H1 (cell line): ENCODE data around the gene PDCL3. TPM values are rescaled to one million over a fixed set of nuclear protein-coding genes. Genes with fewer than 3 reads are reported as not detected.

Experiments
- CTCF ChIA-PET: fragments of 300-600 bp; sonication (Branson Sonifier 250); formaldehyde crosslinking; loops from one replicate; lab custom pipeline; 2021; ENCODE audit not compliant: partially characterized antibody; lab: Charles Lee
- POLR2A ChIA-PET: fragments of 300-600 bp; sonication (Branson Sonifier 250); formaldehyde crosslinking; loops from one replicate; lab custom pipeline; 2021; ENCODE audit warnings: inconsistent platforms; ENCODE audit not compliant: partially characterized antibody; lab: Charles Lee
- DNase-seq, 2 experiments: peaks; one replicate each; pipeline versions ENCODE4 v3.0.0 to v3.0.0-alpha.2; 2010 to 2022; ENCODE audit warnings: low spot score in 2 of 2, low read depth in 1 of 2, mixed read lengths in 1 of 2
- FAIRE-seq: peaks from 2 replicates; lab custom pipeline; 2011; peaks lifted over from hg19 to GRCh38; lab: Jason Lieb, UNC
- H2AFZ ChIP-seq: 2 replicates; pipeline ENCODE4 v1.8.1; 2012; ENCODE audit warnings: low read length, inconsistent platforms
- H2AK5ac ChIP-seq: 2 replicates; pipeline ENCODE4 v1.6.1; 2013; ENCODE audit warnings: low read depth, low read length
- H2BK120ac ChIP-seq: replicated peaks from 2 replicates; pipeline ENCODE3; 2013; ENCODE audit warnings: low read depth, low read length, inconsistent platforms
- H2BK12ac ChIP-seq: 2 replicates; pipeline ENCODE4 v1.6.1; 2013; ENCODE audit warnings: low read depth, low read length
- H2BK15ac ChIP-seq: 2 replicates; pipeline ENCODE4 v1.6.1; 2013; ENCODE audit warnings: low read length
- H2BK20ac ChIP-seq: 2 replicates; pipeline ENCODE4 v1.6.1; 2013; ENCODE audit warnings: low read length
- H2BK5ac ChIP-seq: 2 replicates; pipeline ENCODE4 v1.6.1; 2013; ENCODE audit warnings: low read depth, low read length
- H3K14ac ChIP-seq: 2 replicates; pipeline ENCODE4 v1.6.1; 2013; ENCODE audit warnings: inconsistent platforms; ENCODE audit not compliant: insufficient read length
- H3K18ac ChIP-seq: 2 replicates; pipeline ENCODE4 v1.6.1; 2013; ENCODE audit warnings: low read length; ENCODE audit errors: extremely low read depth
- H3K23ac ChIP-seq: 2 replicates; pipeline ENCODE4 v1.6.1; 2013; ENCODE audit warnings: inconsistent platforms; ENCODE audit not compliant: insufficient read length
- H3K23me2 ChIP-seq: 2 replicates; pipeline ENCODE4 v1.6.1; 2013; ENCODE audit warnings: low read depth, low read length
- H3K27ac ChIP-seq: 2 replicates; pipeline ENCODE4 v1.6.1; 2011; ENCODE audit warnings: low read depth, low read length, inconsistent platforms
- H3K27me3 ChIP-seq, 4 experiments: replicated peaks in 1 of 4; 1 replicate in 1 of 4; 2 replicates in 3 of 4; pipeline versions ENCODE4 v1.6.1 to v1.8.1; 2011 to 2013; ENCODE audit warnings: low read length in 3 of 4, mild to moderate bottlenecking in 3 of 4, inconsistent platforms in 2 of 4, mixed read lengths in 2 of 4, moderate library complexity in 1 of 4; ENCODE audit not compliant: control insufficient read depth in 3 of 4, insufficient read depth in 3 of 4; ENCODE audit errors: extremely low read depth in 1 of 4
- H3K36me3 ChIP-seq, 4 experiments: 2 replicates each; pipeline versions ENCODE4 v1.6.1 to v1.8.1; 2011 to 2013; ENCODE audit warnings: mild to moderate bottlenecking in 4 of 4, low read length in 3 of 4, moderate library complexity in 2 of 4, control low read depth in 1 of 4, inconsistent platforms in 1 of 4; ENCODE audit not compliant: insufficient read depth in 4 of 4, control insufficient read depth in 2 of 4
- H3K4ac ChIP-seq: replicated peaks from 2 replicates; pipeline ENCODE3; 2013; ENCODE audit warnings: low read length, low read depth, mixed read lengths, inconsistent platforms; ENCODE audit not compliant: insufficient read length
- H3K4me1 ChIP-seq, 4 experiments: replicated peaks in 1 of 4; 1 replicate in 1 of 4; 2 replicates in 3 of 4; pipeline versions ENCODE4 v1.6.1 to v1.8.1; 2011 to 2013; ENCODE audit warnings: low read length in 3 of 4, inconsistent platforms in 2 of 4, mixed read lengths in 1 of 4; ENCODE audit not compliant: insufficient read depth in 4 of 4, control insufficient read depth in 3 of 4
- H3K4me2 ChIP-seq, 2 experiments: 2 replicates each; pipeline versions ENCODE4 v1.6.1 to v1.8.1; 2011 to 2013; ENCODE audit warnings: low read depth in 2 of 2, low read length in 2 of 2, control low read depth in 1 of 2, inconsistent platforms in 1 of 2, mild to moderate bottlenecking in 1 of 2; ENCODE audit not compliant: insufficient read depth in 1 of 2
- H3K4me3 ChIP-seq, 4 experiments: fragments of 200-600, 300-600 bp in 1 of 4; sonication (generic), shearing (Covaris generic), sonication (Bioruptor Twin) in 1 of 4; 2 replicates each; pipeline versions ENCODE4 v1.5.1 to v1.8.1; 2011 to 2016; ENCODE audit warnings: low read length in 4 of 4, low read depth in 3 of 4, control low read depth in 2 of 4, inconsistent platforms in 2 of 4, mild to moderate bottlenecking in 2 of 4, mixed read lengths in 1 of 4, moderate library complexity in 1 of 4; ENCODE audit not compliant: insufficient read depth in 2 of 4; ENCODE audit errors: extremely low read depth in 1 of 4
- H3K56ac ChIP-seq: replicated peaks from 2 replicates; pipeline ENCODE3; 2013; ENCODE audit warnings: low read depth, mild to moderate bottlenecking, mixed read lengths, low read length, inconsistent platforms; ENCODE audit not compliant: insufficient read length
- H3K79me1 ChIP-seq: 2 replicates; pipeline ENCODE4 v1.6.1; 2013; ENCODE audit warnings: low read depth, low read length, control low read depth
- H3K79me2 ChIP-seq, 2 experiments: 2 replicates each; pipeline versions ENCODE4 v1.6.1 to v1.8.1; 2012 to 2013; ENCODE audit warnings: low read length in 2 of 2, mild to moderate bottlenecking in 2 of 2, inconsistent platforms in 1 of 2; ENCODE audit not compliant: insufficient read depth in 2 of 2, control insufficient read depth in 1 of 2
- H3K9ac ChIP-seq, 4 experiments: replicated peaks in 1 of 4; 1 replicate in 1 of 4; 2 replicates in 3 of 4; pipeline versions ENCODE4 v1.6.1 to v1.8.1; 2011 to 2013; ENCODE audit warnings: low read depth in 3 of 4, low read length in 3 of 4, control low read depth in 2 of 4, mild to moderate bottlenecking in 2 of 4, moderate library complexity in 2 of 4, inconsistent platforms in 1 of 4; ENCODE audit errors: extremely low read depth in 1 of 4
- H3K9me3 ChIP-seq, 2 experiments: 2 replicates each; pipeline versions ENCODE4 v1.6.1 to v1.8.1; 2012 to 2013; ENCODE audit warnings: mild to moderate bottlenecking in 2 of 2, moderate library complexity in 2 of 2, control low read depth in 1 of 2, inconsistent platforms in 1 of 2, low read depth in 1 of 2, low read length in 1 of 2, mixed read lengths in 1 of 2; ENCODE audit not compliant: insufficient read depth in 2 of 2
- H4K20me1 ChIP-seq, 2 experiments: replicated peaks in 1 of 2; 2 replicates each; pipeline versions ENCODE3 to v1.8.1; 2011 to 2013; ENCODE audit warnings: inconsistent platforms in 2 of 2, low read length in 2 of 2, mild to moderate bottlenecking in 1 of 2; ENCODE audit not compliant: insufficient read depth in 2 of 2, control insufficient read depth in 1 of 2
- H4K5ac ChIP-seq: 2 replicates; pipeline ENCODE4 v1.6.1; 2013; ENCODE audit warnings: low read length, low read depth, mixed read lengths, inconsistent platforms; ENCODE audit not compliant: insufficient read length
- H4K8ac ChIP-seq: 2 replicates; pipeline ENCODE4 v1.8.0; 2013; ENCODE audit warnings: mild to moderate bottlenecking, moderate library complexity, low read length, inconsistent platforms; ENCODE audit not compliant: insufficient read depth; ENCODE audit errors: extremely low read depth
- H4K91ac ChIP-seq: replicated peaks from 2 replicates; pipeline ENCODE3; 2013; ENCODE audit warnings: low read length, mixed read lengths, inconsistent platforms; ENCODE audit not compliant: insufficient read length
- BCL11A ChIP-seq, 2 experiments: IDR thresholded peaks; one replicate each; pipeline ENCODE4 v1.6.1; 2011; ENCODE audit warnings: low read depth in 2 of 2, low read length in 2 of 2, mild to moderate bottlenecking in 2 of 2
- BRCA1 ChIP-seq: IDR thresholded peaks from 2 replicates; pipeline ENCODE4 v1.6.1; 2012; ENCODE audit warnings: low read depth, low read length, improper control_type of control experiment
- CTCF ChIP-seq, 3 experiments: IDR thresholded peaks; 1 replicate in 2 of 3; 2 replicates in 1 of 3; pipeline versions ENCODE4 v1.5.1 to v1.6.1; 2011; ENCODE audit warnings: low read length in 3 of 3, mild to moderate bottlenecking in 3 of 3, inconsistent platforms in 2 of 3, low read depth in 1 of 3, moderate library complexity in 1 of 3; ENCODE audit not compliant: insufficient read depth in 1 of 3; ENCODE audit errors: control extremely low read depth in 1 of 3
- FOSL1 ChIP-seq: IDR thresholded peaks from 2 replicates; pipeline ENCODE4 v1.6.1; 2011; ENCODE audit warnings: mild to moderate bottlenecking, low read depth, low read length, moderate library complexity; ENCODE audit not compliant: insufficient read depth
- NRF1 ChIP-seq: IDR thresholded peaks from 2 replicates; pipeline ENCODE4 v1.6.1; 2011; ENCODE audit warnings: mild to moderate bottlenecking, low read depth, low read length, improper control_type of control experiment
- PHF8 ChIP-seq: fragments of 200-600 bp; sonication (generic); conservative IDR thresholded peaks from 2 replicates; pipeline ENCODE4 v1.7.1; 2012; ENCODE audit warnings: low read depth, mild to moderate bottlenecking, inconsistent platforms, low read length, moderate library complexity
- POU5F1 ChIP-seq: IDR thresholded peaks from 2 replicates; pipeline ENCODE4 v1.6.1; 2011; ENCODE audit warnings: low read depth, mild to moderate bottlenecking, low read length, moderate library complexity
- SP1 ChIP-seq: IDR thresholded peaks from 2 replicates; pipeline ENCODE4 v1.6.1; 2011; ENCODE audit warnings: low read depth, low read length
- SP4 ChIP-seq: IDR thresholded peaks from 2 replicates; pipeline ENCODE4 v1.6.1; 2012; ENCODE audit warnings: low read length, inconsistent platforms
- SUZ12 ChIP-seq: fragments of 200-600 bp; sonication (generic); IDR thresholded peaks from 2 replicates; pipeline ENCODE4 v1.6.1; 2012; ENCODE audit warnings: mild to moderate bottlenecking, inconsistent platforms, low read length, moderate library complexity, mixed read lengths
- TCF12 ChIP-seq: IDR thresholded peaks from 2 replicates; pipeline ENCODE4 v1.6.1; 2011; ENCODE audit warnings: low read depth, mild to moderate bottlenecking, low read length
- WGBS, 2 experiments: shearing (Covaris generic) in 1 of 2; methylation state at CpG; one replicate each; pipeline versions ENCODE4 v1.1.6 to v1.1.7; 2013 to 2015; ENCODE audit warnings: low lambda C conversion rate in 2 of 2, mixed read lengths in 2 of 2, inconsistent platforms in 1 of 2, low coverage in 1 of 2, missing lambda C conversion rate in 1 of 2; ENCODE audit not compliant: insufficient replicate concordance in 2 of 2, insufficient coverage in 1 of 2, insufficient read length in 1 of 2; ENCODE audit errors: extremely low coverage in 1 of 2, missing lambda C conversion rate in 1 of 2; 5-methylcytosine and 5-hydroxymethylcytosine counted together
- polyA plus RNA-seq, 7 experiments: library from polyadenylated mRNA; depleted of rRNA in 3 of 7; stranded (reverse) in 5 of 7; unstranded in 2 of 7; fragments of >200 nt in 5 of 7; fragments of 200-250 nt in 2 of 7; gene quantifications; 1 replicate in 5 of 7; 2 replicates in 1 of 7; 4 replicates in 1 of 7; pipeline versions ENCODE4 v1.2.1 to v1.2.3, GENCODE V29; 2011 to 2013; ENCODE audit warnings: missing spikeins in 2 of 7, mixed read lengths in 2 of 7
- total RNA-seq: library from RNA; stranded (reverse); fragmentation: NEBNext Ultra II Directional; extraction: Animal tissue kit (Norgen Biotek cat#: 25700); gene quantifications from 2 replicates; pipeline ENCODE4 v1.2.1, GENCODE V29; 2021

The PDCL3 gene
- total and polyA plus RNA-seq, 2 of the 8 experiments (the other 6 are each of a cell fraction or from before 2014, with no cell fraction given), result 19.8 to 29.4 TPM

- no peak overlapping the region for H3K4me3 ChIP-seq
- H3K14ac ChIP-seq, result no peak overlapping the region
- H2BK120ac ChIP-seq, result no peak overlapping the region
- H3K4me1 ChIP-seq, result no peaks in the 10 kb centered on the region
- H4K91ac ChIP-seq, result no peak overlapping the region
- no peak overlapping the region for H3K4ac ChIP-seq
- H3K9me3 ChIP-seq, result no peaks in the 10 kb centered on the region
- DNase-seq, result no peak
- H3K4me2 ChIP-seq, result no peak overlapping the region
- no peaks in the 10 kb centered on the region for H3K27me3 ChIP-seq
- H3K79me1 ChIP-seq, result no peaks in the 10 kb centered on the region
- no peak for FAIRE-seq
- no peaks in the 10 kb centered on the region for H4K20me1 ChIP-seq
- H3K56ac ChIP-seq, result no peak overlapping the region
- no peak overlapping the region for H3K23ac ChIP-seq
- H3K27ac ChIP-seq, result no peak overlapping the region
- no peak for TF ChIP-seq BCL11A (IDR thresholded peaks at IDR 0.05; ENCODE audit: low read depth in 2 of 2, low read length in 2 of 2)
- TF ChIP-seq SP1, result no peak
- no peak for TF ChIP-seq NRF1
- TF ChIP-seq FOSL1, result no peak
- TF ChIP-seq POU5F1, result no peak
- no peak for TF ChIP-seq SUZ12
- no peak for TF ChIP-seq CTCF (IDR thresholded peaks at IDR 0.05; ENCODE audit: control extremely low read depth in 1 of 3, insufficient read depth in 1 of 3, low read depth in 1 of 3, low read length in 3 of 3)
- no peak for TF ChIP-seq BRCA1
- no peak for TF ChIP-seq PHF8
- TF ChIP-seq TCF12, result no peak
- TF ChIP-seq SP4, result no peak
- no peak overlapping the region for H2BK5ac ChIP-seq
- H2BK15ac ChIP-seq, result no peak overlapping the region
- no peaks in the 10 kb centered on the region; the same call in 1 of the 2 replicates for H3K23me2 ChIP-seq
- no peak overlapping the region for H3K18ac ChIP-seq
- H4K5ac ChIP-seq, result no peak overlapping the region
- no peak overlapping the region for H4K8ac ChIP-seq
- H2AK5ac ChIP-seq, result no peak overlapping the region
- no peaks in the 10 kb centered on the region for H3K36me3 ChIP-seq
- WGBS, 2 experiments, result 85% methylated on average over 2 of the region's 2 CpGs; no CpG with 5 or more reads in 1 of the 2 experiments
- POLR2A ChIA-PET, result no interaction called here
- no peak overlapping the region for H2BK20ac ChIP-seq
- H3K9ac ChIP-seq, result no peak overlapping the region
- CTCF ChIA-PET, result interaction anchor here (0.9 kb wide), 1 partner anchor 256 kb away, joined by 3 read pairs; no protein-coding TSS in a partner anchor
- no peak overlapping the region for H2BK12ac ChIP-seq
- no peak overlapping the region for H2AFZ ChIP-seq
- no peaks in the 10 kb centered on the region for H3K79me2 ChIP-seq
Measured at GRCh38 chr2:100518801-100519200, 44.0 kb upstream of the PDCL3 start.
